Measurements from ENCODE around the gene ABL2. TPM values are rescaled to one million over a fixed set of nuclear protein-coding genes. Genes with fewer than 3 reads are reported as not detected.

ABL2 gene
- polyA plus RNA-seq, 1 donor from 2014 or later = 1.3 TPM

GRCh38 chr1:179119513-179119912, 110.0 kb downstream of the ABL2 start:
- no peak overlapping the region for H3K27ac Mint-ChIP-seq
- peaks cover under 1 to 7% (median 2%) of the 10 kb centered on the region in 3 donors for H3K4me1 Mint-ChIP-seq
- no peaks in the 10 kb centered on the region for H3K27me3 Mint-ChIP-seq
- H3K4me3 Mint-ChIP-seq = no peak overlapping the region
- no peaks in the 10 kb centered on the region for H3K9me3 Mint-ChIP-seq
- H3K36me3 Mint-ChIP-seq = peaks cover 9% of the 10 kb centered on the region

GRCh38 chr1:179115181-179115580, 114.3 kb downstream of the ABL2 start:
- H3K36me3 Mint-ChIP-seq = peaks cover 11% of the 10 kb centered on the region
- H3K27ac Mint-ChIP-seq = no peak overlapping the region
- H3K27me3 Mint-ChIP-seq = no peaks in the 10 kb centered on the region
- no peaks in the 10 kb centered on the region for H3K9me3 Mint-ChIP-seq
- H3K4me3 Mint-ChIP-seq = no peak overlapping the region
- peaks cover 0 to 3% (median 2%) of the 10 kb centered on the region in 3 donors for H3K4me1 Mint-ChIP-seq

- no peaks in the 10 kb centered on the region for H3K9me3 Mint-ChIP-seq
- no peak overlapping the region for H3K4me3 Mint-ChIP-seq
- H3K4me1 Mint-ChIP-seq = peaks cover 0 to 2% (median 0%) of the 10 kb centered on the region in 3 donors
- H3K27me3 Mint-ChIP-seq = no peaks in the 10 kb centered on the region
- H3K36me3 Mint-ChIP-seq = peaks cover 7% of the 10 kb centered on the region
- peak overlapping the region in 1 of 3 donors; percentile 91 for H3K27ac Mint-ChIP-seq
Observed at GRCh38 chr1:179108644-179109043, 120.8 kb downstream of the ABL2 start.

- Mint-ChIP-seq H3K4me3 (no peak overlapping the region), H3K4me1 (peaks cover 0 to 2% (median 0%) of the 10 kb centered on the region in 3 donors)
Observed at GRCh38 chr1:179107706-179108629, 121.5 kb downstream of the ABL2 start.

GRCh38 chr1:179105393-179105792, 124.1 kb downstream of the ABL2 start:
- no peaks in the 10 kb centered on the region for H3K27me3 Mint-ChIP-seq

More at GRCh38 chr1:179107706-179108629, 121.5 kb downstream of the ABL2 start:
- peak overlapping the region in 1 of 3 donors; percentile 91 for H3K27ac Mint-ChIP-seq
- peaks cover 7% of the 10 kb centered on the region for H3K36me3 Mint-ChIP-seq
- no peaks in the 10 kb centered on the region for H3K27me3 Mint-ChIP-seq
- no peaks in the 10 kb centered on the region for H3K9me3 Mint-ChIP-seq

GRCh38 chr1:179104611-179105250, 124.7 kb downstream of the ABL2 start:
- peaks cover 0 to 2% (median 0%) of the 10 kb centered on the region in 3 donors for H3K4me1 Mint-ChIP-seq
- H3K36me3 Mint-ChIP-seq = peaks cover 7% of the 10 kb centered on the region
- H3K9me3 Mint-ChIP-seq = no peaks in the 10 kb centered on the region
- no peak overlapping the region for H3K27ac Mint-ChIP-seq
- H3K4me3 Mint-ChIP-seq = no peak overlapping the region
- no peaks in the 10 kb centered on the region for H3K27me3 Mint-ChIP-seq

More at GRCh38 chr1:179105393-179105792, 124.1 kb downstream of the ABL2 start:
- Mint-ChIP-seq H3K4me1 (peaks cover 0 to 2% (median 0%) of the 10 kb centered on the region in 3 donors), H3K36me3 (peaks cover 7% of the 10 kb centered on the region), H3K4me3 (no peak overlapping the region), H3K27ac (peak overlapping the region in 1 of 3 donors; percentile 84), H3K9me3 (no peaks in the 10 kb centered on the region)

GRCh38 chr1:179103999-179104398, 125.5 kb downstream of the ABL2 start:
- no peak overlapping the region for H3K27ac Mint-ChIP-seq
- no peak overlapping the region for H3K4me3 Mint-ChIP-seq
- H3K4me1 Mint-ChIP-seq = peaks cover 0 to 2% (median 0%) of the 10 kb centered on the region in 3 donors
- H3K36me3 Mint-ChIP-seq = peaks cover 5% of the 10 kb centered on the region
- no peaks in the 10 kb centered on the region for H3K27me3 Mint-ChIP-seq
- no peaks in the 10 kb centered on the region for H3K9me3 Mint-ChIP-seq

GRCh38 chr1:179101566-179101965, 127.9 kb downstream of the ABL2 start:
- H3K27ac Mint-ChIP-seq = no peak overlapping the region
- H3K4me3 Mint-ChIP-seq = no peak overlapping the region
- peaks cover 5% of the 10 kb centered on the region for H3K36me3 Mint-ChIP-seq
- H3K27me3 Mint-ChIP-seq = no peaks in the 10 kb centered on the region
- H3K4me1 Mint-ChIP-seq = peaks cover 0 to 2% (median 0%) of the 10 kb centered on the region in 3 donors
- no peaks in the 10 kb centered on the region for H3K9me3 Mint-ChIP-seq

- H3K9me3 Mint-ChIP-seq = no peaks in the 10 kb centered on the region
- H3K4me1 Mint-ChIP-seq = no peaks in the 10 kb centered on the region
- no peak overlapping the region for H3K27ac Mint-ChIP-seq
- peaks cover 5% of the 10 kb centered on the region for H3K36me3 Mint-ChIP-seq
- no peaks in the 10 kb centered on the region for H3K27me3 Mint-ChIP-seq
- H3K4me3 Mint-ChIP-seq = no peak overlapping the region
Observed at GRCh38 chr1:179099891-179100290, 129.6 kb downstream of the ABL2 start.

GRCh38 chr1:179095924-179096323, 133.6 kb downstream of the ABL2 start:
- Mint-ChIP-seq H3K4me3 (no peak overlapping the region), H3K4me1 (peaks cover 0 to 2% (median 1%) of the 10 kb centered on the region in 3 donors), H3K27me3 (no peaks in the 10 kb centered on the region), H3K27ac (peak overlapping the region in 2 of 3 donors; percentile 4 to 29), H3K9me3 (no peaks in the 10 kb centered on the region), H3K36me3 (peaks cover 7% of the 10 kb centered on the region)

- Mint-ChIP-seq H3K27ac (peak overlapping the region in 2 of 3 donors; percentile 29 to 43), H3K36me3 (peaks cover 8% of the 10 kb centered on the region), H3K4me3 (no peak overlapping the region)
Observed at GRCh38 chr1:179095377-179095776, 134.1 kb downstream of the ABL2 start.

GRCh38 chr1:179094818-179095217, 134.7 kb downstream of the ABL2 start:
- Mint-ChIP-seq H3K27me3 (no peaks in the 10 kb centered on the region), H3K27ac (peak overlapping the region in 2 of 3 donors; percentile 43 to 67), H3K4me3 (no peak overlapping the region), H3K4me1 (peaks cover 4 to 6% (median 6%) of the 10 kb centered on the region in 3 donors), H3K9me3 (no peaks in the 10 kb centered on the region), H3K36me3 (peaks cover 9% of the 10 kb centered on the region)

More at GRCh38 chr1:179095377-179095776, 134.1 kb downstream of the ABL2 start:
- Mint-ChIP-seq H3K9me3 (no peaks in the 10 kb centered on the region), H3K27me3 (no peaks in the 10 kb centered on the region), H3K4me1 (peaks cover 3% of the 10 kb centered on the region in 3 donors)

- no peak overlapping the region for H3K4me3 Mint-ChIP-seq
- H3K9me3 Mint-ChIP-seq = no peaks in the 10 kb centered on the region
- H3K27ac Mint-ChIP-seq = peak overlapping the region in 2 of 3 donors; percentile 37 to 90
- no peaks in the 10 kb centered on the region for H3K27me3 Mint-ChIP-seq
- peaks cover 12% of the 10 kb centered on the region for H3K36me3 Mint-ChIP-seq
- peaks cover 14 to 19% (median 18%) of the 10 kb centered on the region in 3 donors for H3K4me1 Mint-ChIP-seq
Observed at GRCh38 chr1:179092896-179093461, 136.5 kb downstream of the ABL2 start.

- H3K36me3 Mint-ChIP-seq = peaks cover 10% of the 10 kb centered on the region
Observed at GRCh38 chr1:179091691-179092165, 137.7 kb downstream of the ABL2 start.

More at GRCh38 chr1:179091691-179092165, 137.7 kb downstream of the ABL2 start:
- Mint-ChIP-seq H3K27ac (peak overlapping the region in 2 of 3 donors; percentile 90 to 93), H3K4me1 (peaks cover 23 to 27% (median 25%) of the 10 kb centered on the region in 3 donors), H3K4me3 (no peak overlapping the region), H3K27me3 (no peaks in the 10 kb centered on the region), H3K9me3 (no peaks in the 10 kb centered on the region)
